NCI-H345 (cell line): ENCODE results near the gene PRKCZ.
"Not testable (repeated sequence)": the region's sequence is repeated elsewhere in the genome, so short reads cannot be mapped to it uniquely, and the experiment has no call there.

Source experiments
- DNase-seq: peaks from one replicate; lab custom pipeline; 2025; lab: John Stamatoyannopoulos, UW

Gene PRKCZ

GRCh38 chr1:2103266-2103900, 53.2 kb downstream of the PRKCZ start:
- DNase-seq, result no peak

- DNase-seq, result no peak
Observed at GRCh38 chr1:2103901-2104590, 53.8 kb downstream of the PRKCZ start.

GRCh38 chr1:2104621-2105427, 54.6 kb downstream of the PRKCZ start:
- peak; percentile 79 for DNase-seq

GRCh38 chr1:2105781-2106524, 55.7 kb downstream of the PRKCZ start:
- no peak for DNase-seq

GRCh38 chr1:2106659-2107405, 56.6 kb downstream of the PRKCZ start:
- DNase-seq, result no peak

- no peak for DNase-seq
Observed at GRCh38 chr1:2107586-2108212, 57.5 kb downstream of the PRKCZ start.

- no peak for DNase-seq
Observed at GRCh38 chr1:2108213-2108876, 58.1 kb downstream of the PRKCZ start.

GRCh38 chr1:2108877-2109580, 58.8 kb downstream of the PRKCZ start:
- no peak for DNase-seq

GRCh38 chr1:2109581-2110021, 59.4 kb downstream of the PRKCZ start:
- no peak for DNase-seq

GRCh38 chr1:2110191-2110737, 60.1 kb downstream of the PRKCZ start:
- DNase-seq, result no peak

GRCh38 chr1:2110738-2111673, 60.8 kb downstream of the PRKCZ start:
- no peak for DNase-seq

GRCh38 chr1:2111674-2112035, 61.4 kb downstream of the PRKCZ start:
- no peak for DNase-seq

- no peak for DNase-seq
Observed at GRCh38 chr1:2112280-2112701, 62.1 kb downstream of the PRKCZ start.

GRCh38 chr1:2113620-2114135, 63.5 kb downstream of the PRKCZ start:
- no peak for DNase-seq

GRCh38 chr1:2114635-2115007, 64.4 kb downstream of the PRKCZ start:
- DNase-seq, result not testable (repeated sequence)

GRCh38 chr1:2115008-2115641, 64.9 kb downstream of the PRKCZ start:
- no peak for DNase-seq

- DNase-seq, result no peak
Observed at GRCh38 chr1:2115702-2116341, 65.6 kb downstream of the PRKCZ start.
